Chondrocyte (in vitro differentiated cells): ENCODE measurements around the gene IFI16. TPM values are rescaled to one million over a fixed set of nuclear protein-coding genes. Genes with fewer than 3 reads are reported as not detected.

Source experiments
- DNase-seq: peaks from one replicate; pipeline ENCODE4 v3.0.0; 2021; ENCODE audit warnings: mixed read lengths, low spot score
- H3K27ac Mint-ChIP-seq: one replicate; pipeline ENCODE4 v1.8.0; 2021; ENCODE audit warnings: mild to moderate bottlenecking, moderate library complexity, mixed read lengths; ENCODE audit not compliant: unreplicated experiment
- H3K27me3 Mint-ChIP-seq: 2 replicates; pipeline ENCODE4 v1.8.0; 2021; ENCODE audit warnings: low read depth, mixed read lengths
- H3K36me3 Mint-ChIP-seq: 2 replicates; pipeline ENCODE4 v1.8.0; 2021; ENCODE audit warnings: low read depth, mixed read lengths
- H3K4me1 Mint-ChIP-seq: 2 replicates; pipeline ENCODE4 v1.8.0; 2021; ENCODE audit warnings: low read depth, mild to moderate bottlenecking, mixed read lengths
- H3K4me3 Mint-ChIP-seq: one replicate; pipeline ENCODE4 v1.8.0; 2021; ENCODE audit warnings: mild to moderate bottlenecking, moderate library complexity, mixed read lengths; ENCODE audit not compliant: unreplicated experiment
- H3K9me3 Mint-ChIP-seq: 2 replicates; pipeline ENCODE4 v1.8.0; 2021; ENCODE audit warnings: low read depth, mixed read lengths
- total RNA-seq: library from RNA; stranded (reverse); gene quantifications from 3 replicates; pipeline ENCODE4 v1.2.1, GENCODE V29; 2021
- TF ChIP-seq, protein P1 (sequence below): fragments of 200-600 bp; sonication (generic); IDR thresholded peaks from 2 replicates; pipeline ENCODE4 v1.5.0; 2021; ENCODE audit warnings: antibody characterized with exemption, mild to moderate bottlenecking, moderate library complexity

IFI16 gene
- total RNA-seq, 1 donor from 2014 or later: 10.1 TPM

DNA sequence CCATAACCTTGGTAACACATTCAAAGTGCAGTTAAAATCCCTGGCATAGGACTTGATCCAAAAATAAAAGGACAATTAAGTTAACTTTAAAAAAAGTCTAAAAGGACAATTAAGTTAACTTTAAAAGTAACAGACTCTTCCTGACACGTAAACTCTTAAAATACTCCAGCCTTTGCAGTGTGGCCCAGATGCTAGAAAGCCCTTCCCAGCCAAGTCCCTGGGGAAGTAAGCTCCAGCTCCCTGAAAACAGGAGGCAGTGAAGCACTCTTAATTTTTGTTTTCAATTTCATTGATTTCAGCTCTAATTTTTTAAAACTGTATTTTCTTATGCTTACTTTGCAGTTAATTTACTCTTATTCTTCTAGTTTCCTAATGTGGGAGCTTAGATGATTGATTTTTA lies 71.9 kb downstream of the IFI16 start:
- no peak overlapping the region for H3K27ac Mint-ChIP-seq
- no peaks in the 10 kb centered on the region for H3K9me3 Mint-ChIP-seq
- no peak for DNase-seq
- no peaks in the 10 kb centered on the region for H3K36me3 Mint-ChIP-seq
- TF ChIP-seq, protein P1, sequence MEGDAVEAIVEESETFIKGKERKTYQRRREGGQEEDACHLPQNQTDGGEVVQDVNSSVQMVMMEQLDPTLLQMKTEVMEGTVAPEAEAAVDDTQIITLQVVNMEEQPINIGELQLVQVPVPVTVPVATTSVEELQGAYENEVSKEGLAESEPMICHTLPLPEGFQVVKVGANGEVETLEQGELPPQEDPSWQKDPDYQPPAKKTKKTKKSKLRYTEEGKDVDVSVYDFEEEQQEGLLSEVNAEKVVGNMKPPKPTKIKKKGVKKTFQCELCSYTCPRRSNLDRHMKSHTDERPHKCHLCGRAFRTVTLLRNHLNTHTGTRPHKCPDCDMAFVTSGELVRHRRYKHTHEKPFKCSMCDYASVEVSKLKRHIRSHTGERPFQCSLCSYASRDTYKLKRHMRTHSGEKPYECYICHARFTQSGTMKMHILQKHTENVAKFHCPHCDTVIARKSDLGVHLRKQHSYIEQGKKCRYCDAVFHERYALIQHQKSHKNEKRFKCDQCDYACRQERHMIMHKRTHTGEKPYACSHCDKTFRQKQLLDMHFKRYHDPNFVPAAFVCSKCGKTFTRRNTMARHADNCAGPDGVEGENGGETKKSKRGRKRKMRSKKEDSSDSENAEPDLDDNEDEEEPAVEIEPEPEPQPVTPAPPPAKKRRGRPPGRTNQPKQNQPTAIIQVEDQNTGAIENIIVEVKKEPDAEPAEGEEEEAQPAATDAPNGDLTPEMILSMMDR: no peak
- H3K4me3 Mint-ChIP-seq: no peak overlapping the region
- peaks cover 43% of the 10 kb centered on the region for H3K27me3 Mint-ChIP-seq
- H3K4me1 Mint-ChIP-seq: no peaks in the 10 kb centered on the region

DNA sequence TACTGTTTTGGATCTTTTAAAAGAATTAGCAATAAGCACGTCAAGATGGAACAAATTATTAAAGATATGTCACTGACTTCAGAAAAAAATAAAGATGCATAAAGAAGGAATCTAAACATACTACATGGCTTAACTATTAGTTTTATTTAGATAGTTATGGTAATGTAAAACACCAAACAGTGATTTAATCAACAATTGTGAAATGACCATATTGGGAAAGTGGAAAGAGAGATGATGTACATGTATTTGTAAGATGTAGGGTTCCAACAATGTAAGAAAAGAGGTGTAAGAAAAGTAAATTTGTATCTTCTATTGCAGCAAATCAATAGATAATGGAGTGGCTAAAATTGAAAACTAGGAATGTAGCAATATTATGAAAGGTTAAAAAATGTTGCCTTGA lies 73.3 kb downstream of the IFI16 start:
- Mint-ChIP-seq H3K4me3 (no peak overlapping the region), H3K27me3 (peaks cover 34% of the 10 kb centered on the region), H3K36me3 (no peaks in the 10 kb centered on the region), H3K27ac (no peak overlapping the region), H3K9me3 (no peaks in the 10 kb centered on the region), H3K4me1 (no peaks in the 10 kb centered on the region)
- DNase-seq: no peak
- TF ChIP-seq, protein P1: no peak

DNA sequence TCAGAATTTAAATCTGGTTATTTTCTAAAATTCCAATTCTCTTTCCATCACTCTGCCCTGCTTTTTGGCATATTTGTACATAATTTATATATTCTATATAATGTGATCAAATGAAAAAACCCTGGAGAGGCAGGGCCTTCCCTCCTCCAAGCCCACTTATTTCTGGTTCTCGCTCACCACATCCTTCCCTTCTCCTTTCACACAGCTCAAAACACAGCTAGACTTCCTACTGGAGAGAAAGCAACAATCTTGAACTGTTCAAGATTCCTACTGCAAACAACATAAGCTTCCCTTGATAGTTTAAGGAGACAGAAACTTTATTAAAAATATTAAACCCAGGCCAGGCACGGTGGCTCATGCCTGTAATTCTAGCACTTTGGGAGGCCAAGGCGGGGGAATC lies 74.4 kb downstream of the IFI16 start:
- DNase-seq: no peak
- H3K27ac Mint-ChIP-seq: no peak overlapping the region
- peaks cover 24% of the 10 kb centered on the region for H3K27me3 Mint-ChIP-seq
- no peak overlapping the region for H3K4me3 Mint-ChIP-seq
- H3K36me3 Mint-ChIP-seq: no peaks in the 10 kb centered on the region
- H3K4me1 Mint-ChIP-seq: no peaks in the 10 kb centered on the region
- no peaks in the 10 kb centered on the region for H3K9me3 Mint-ChIP-seq
- TF ChIP-seq, protein P1: no peak

DNA sequence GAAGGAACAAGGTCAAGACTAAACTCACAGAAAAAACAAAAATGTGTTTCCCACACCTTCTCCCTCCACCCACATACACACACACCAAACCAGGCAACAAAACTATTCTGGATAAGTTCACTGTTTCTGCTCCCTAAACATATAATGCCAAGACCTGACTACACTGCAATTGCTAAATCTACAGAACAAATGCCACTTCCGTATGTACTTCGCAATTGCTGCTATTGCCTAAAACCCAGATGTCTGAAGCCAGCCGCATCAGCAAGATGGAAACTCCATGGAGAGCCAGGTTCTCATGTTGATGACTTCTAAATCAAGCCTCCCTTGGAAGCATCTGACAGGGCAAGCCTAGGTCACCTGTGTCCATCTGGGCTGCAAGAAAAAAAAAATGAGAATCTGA lies 75.2 kb downstream of the IFI16 start:
- TF ChIP-seq, protein P1: no peak
- Mint-ChIP-seq H3K27me3 (peaks cover 20% of the 10 kb centered on the region), H3K36me3 (no peaks in the 10 kb centered on the region), H3K4me1 (no peaks in the 10 kb centered on the region), H3K9me3 (no peaks in the 10 kb centered on the region), H3K4me3 (no peak overlapping the region), H3K27ac (no peak overlapping the region)
- no peak for DNase-seq

DNA sequence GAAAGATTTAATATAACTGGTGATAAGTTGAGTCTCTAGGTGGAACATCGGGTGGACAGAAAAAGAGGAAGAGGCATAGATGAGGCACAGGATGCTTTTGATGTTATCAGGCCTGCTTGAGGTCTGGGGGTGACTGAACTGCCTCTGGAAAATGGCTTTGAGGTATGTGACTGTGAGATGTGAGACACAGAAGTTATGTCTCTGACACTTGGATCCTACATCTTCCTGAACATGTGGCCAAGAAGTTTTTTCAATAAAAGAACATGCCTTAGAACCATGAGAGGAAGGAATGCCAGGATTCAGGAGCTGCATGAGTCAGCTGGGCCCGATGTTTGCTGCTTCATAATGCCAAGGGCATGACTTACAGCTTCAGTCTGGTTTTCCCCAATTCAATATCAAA lies 78.3 kb downstream of the IFI16 start:
- no peaks in the 10 kb centered on the region for H3K36me3 Mint-ChIP-seq
- no peaks in the 10 kb centered on the region for H3K9me3 Mint-ChIP-seq
- no peak for DNase-seq
- no peaks in the 10 kb centered on the region for H3K4me1 Mint-ChIP-seq
- TF ChIP-seq, protein P1: no peak
- H3K27me3 Mint-ChIP-seq: peaks cover 2% of the 10 kb centered on the region
- H3K4me3 Mint-ChIP-seq: no peak overlapping the region
- no peak overlapping the region for H3K27ac Mint-ChIP-seq
